ENCODE results near the gene LRRC4C.
"Not testable (repeated sequence)": the region's sequence is repeated elsewhere in the genome, so short reads cannot be mapped to it uniquely, and the experiment has no call there.

Gene LRRC4C

DNA sequence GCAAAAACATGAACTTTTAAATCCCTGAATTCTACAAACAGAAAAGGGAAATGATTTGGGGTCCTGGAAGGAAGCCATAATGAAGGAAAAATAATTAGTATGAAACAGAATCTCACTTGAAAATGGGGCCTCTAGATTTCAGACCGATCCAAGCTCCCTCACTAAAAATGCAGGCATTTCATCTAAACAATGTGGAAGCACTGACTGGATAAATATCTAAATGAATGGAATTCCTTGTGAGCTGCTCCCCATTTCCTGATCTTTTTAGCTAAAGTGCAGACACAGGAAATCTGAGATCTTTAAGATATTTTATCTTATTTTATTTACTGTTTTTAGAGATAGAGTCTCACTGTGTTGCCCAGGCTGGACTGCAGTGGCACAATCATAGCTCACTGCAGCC, 1255.8 kb downstream of the LRRC4C start:
- DNase-seq: no peak

DNA sequence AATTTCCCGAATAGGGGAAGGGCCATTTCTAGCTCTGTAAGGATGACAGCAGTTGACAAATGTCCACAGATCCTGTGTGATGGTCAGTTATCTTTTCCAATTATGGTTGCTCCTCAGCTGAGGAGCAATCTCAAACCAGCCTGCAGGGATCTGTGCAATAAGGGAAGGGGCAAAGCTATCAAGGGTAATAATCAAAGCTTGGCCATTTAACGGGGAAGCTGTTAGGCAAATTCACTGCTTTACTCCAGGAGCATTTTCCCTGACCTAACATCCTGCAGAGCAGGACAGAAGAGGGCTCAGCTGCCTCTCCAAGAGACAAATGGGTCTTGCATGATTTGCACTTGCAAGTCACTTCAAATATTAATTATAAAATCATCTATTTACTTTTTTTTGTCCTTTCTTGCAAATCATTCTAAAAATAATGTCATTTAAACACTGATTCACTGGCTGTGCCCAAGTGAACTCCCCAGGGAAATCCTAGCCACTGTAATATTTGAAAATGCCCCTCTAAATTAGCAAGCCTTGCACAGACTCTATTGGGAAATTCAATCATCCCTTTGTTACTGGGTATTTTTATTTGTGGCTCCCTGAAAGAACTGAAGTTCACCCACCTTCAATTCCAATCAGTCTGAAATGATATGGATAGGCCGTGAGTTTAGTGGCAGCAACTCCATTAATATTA, 1256.7 kb downstream of the LRRC4C start:
- DNase-seq: no peak

DNA sequence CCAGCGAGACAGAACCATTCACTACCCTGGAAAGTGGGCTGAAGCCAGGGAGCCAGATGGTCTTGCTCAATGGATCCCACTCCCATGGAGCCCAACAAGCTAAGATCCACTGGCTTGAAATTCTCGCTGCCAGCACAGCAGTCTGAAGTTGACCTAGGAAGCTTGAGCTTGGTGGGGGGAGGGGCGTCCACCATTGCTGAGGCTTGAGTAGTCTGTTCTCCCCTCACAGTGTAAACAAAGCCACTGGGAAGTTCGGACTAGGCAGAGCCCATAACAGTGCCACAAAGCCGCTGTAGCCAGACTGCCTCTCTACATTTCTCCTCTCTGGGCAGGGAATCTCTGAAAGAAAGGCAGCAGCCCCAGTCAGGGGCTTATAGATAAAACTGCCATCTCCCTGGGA, 1266.9 kb downstream of the LRRC4C start:
- DNase-seq: not testable (repeated sequence)

DNA sequence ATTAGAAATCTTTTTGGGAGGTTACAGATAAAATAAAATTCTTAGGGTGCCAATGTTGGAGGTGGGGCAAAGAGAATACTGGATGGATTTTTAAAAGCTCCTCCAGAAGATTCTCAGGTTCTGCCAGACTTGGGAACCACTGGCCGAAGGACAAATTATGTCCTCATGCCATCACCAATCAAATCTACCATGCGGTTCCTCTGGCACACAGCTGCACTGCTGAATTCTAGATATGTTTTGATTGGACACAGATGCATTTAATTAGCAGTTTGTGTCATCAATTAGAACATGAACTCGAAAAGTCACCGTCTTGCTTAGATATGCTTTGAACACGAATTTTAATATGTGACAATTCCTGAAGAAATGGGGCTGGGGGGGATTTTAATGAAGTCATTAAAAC, 1269.2 kb downstream of the LRRC4C start:
- no peak for DNase-seq

DNA sequence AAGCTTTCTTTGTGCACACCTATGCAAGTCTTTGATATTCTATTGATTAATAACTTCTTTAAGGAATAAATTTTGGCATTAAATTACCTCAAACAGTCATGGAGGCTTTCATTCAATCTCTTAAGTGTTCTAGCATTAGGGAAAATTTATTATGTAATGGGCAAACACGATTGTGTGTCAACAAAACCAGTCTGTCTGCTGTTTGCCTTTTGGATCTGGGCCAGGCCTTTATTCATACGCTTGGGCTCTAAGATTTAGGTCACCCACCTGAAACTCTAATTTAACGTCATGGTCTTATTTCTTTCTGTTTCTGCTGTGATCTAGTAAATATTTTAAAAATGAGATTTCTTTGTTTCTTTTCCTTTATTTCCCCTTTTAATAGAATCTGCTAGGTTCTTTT, 1270.6 kb downstream of the LRRC4C start:
- DNase-seq: no peak

DNA sequence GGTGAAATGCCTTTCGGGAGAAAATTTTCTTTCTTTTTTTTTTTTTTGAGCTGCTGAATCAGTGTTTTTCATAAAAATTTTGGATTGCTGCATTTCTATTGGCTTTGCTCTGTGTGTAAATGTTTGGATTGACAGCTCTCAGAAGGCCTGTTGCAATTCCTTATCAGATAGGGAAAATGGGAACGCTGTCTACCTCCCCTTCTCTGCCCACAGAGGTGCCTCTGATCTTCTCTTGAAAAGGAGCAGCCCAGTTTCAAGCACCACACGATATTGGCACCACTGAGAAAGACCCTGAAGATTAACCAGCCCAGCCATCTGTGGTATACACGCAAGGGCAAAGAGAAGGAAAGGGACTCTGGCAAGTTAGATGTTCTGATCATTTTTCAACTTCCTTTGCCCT, 1272.2 kb downstream of the LRRC4C start:
- no peak for DNase-seq

DNA sequence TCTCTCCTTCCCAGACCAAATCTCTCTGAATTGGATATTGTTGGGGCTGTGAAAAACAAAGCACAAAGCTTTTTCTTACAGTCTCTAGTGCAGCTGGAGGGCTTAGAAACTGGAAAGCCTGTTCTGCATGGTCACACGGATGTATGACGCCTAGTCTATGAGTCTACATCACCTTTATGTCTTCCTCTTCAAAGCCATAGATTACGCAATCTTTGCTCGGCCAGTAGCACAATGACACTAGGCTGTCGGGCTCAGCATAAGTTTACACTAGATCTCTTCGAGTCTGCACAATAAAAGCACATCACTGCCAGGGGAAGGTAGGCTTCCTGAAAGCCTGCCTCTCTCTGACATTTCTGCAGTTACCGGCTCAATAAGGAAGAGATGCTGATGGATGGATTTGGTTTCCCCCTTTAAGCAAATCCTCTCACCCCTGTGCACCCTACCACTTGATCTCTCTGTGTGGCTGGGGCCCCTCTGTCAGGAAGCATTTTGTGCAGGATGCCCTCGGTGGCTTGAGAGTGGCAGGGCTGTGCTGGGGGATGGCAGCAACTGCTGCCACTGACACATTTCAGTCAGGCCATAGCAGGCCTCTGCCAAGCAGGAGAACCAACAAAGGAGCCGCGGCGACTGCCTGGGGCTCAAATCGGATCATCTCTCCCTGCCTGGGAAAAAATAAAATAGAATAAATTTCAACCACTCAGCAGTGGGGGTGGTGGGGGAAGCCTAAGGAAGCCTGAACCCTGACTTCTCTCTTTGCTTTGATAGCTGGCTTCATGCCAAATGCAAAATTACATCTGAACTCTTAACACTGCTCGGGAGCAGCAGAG, 1272.8 kb downstream of the LRRC4C start:
- no peak for DNase-seq

DNA sequence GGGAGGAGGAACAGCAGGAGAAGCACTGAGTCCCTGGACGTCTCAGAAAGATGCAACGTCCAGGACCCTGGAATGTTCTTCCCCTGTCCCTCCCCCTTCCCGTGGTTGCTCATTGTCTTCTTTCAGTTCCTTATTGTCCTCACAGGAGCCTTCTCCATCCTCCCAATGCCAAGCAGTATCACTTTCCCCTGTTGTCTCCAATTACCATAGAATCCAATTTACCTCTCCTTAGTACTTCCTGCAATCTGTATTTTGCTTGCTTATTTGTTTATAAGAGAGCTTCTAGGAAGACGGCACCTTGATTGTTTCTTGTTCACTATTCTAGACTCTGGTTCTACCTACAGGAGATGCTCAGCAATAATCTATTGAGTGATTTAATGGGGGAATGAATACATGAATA, 1273.7 kb downstream of the LRRC4C start:
- no peak for DNase-seq

DNA sequence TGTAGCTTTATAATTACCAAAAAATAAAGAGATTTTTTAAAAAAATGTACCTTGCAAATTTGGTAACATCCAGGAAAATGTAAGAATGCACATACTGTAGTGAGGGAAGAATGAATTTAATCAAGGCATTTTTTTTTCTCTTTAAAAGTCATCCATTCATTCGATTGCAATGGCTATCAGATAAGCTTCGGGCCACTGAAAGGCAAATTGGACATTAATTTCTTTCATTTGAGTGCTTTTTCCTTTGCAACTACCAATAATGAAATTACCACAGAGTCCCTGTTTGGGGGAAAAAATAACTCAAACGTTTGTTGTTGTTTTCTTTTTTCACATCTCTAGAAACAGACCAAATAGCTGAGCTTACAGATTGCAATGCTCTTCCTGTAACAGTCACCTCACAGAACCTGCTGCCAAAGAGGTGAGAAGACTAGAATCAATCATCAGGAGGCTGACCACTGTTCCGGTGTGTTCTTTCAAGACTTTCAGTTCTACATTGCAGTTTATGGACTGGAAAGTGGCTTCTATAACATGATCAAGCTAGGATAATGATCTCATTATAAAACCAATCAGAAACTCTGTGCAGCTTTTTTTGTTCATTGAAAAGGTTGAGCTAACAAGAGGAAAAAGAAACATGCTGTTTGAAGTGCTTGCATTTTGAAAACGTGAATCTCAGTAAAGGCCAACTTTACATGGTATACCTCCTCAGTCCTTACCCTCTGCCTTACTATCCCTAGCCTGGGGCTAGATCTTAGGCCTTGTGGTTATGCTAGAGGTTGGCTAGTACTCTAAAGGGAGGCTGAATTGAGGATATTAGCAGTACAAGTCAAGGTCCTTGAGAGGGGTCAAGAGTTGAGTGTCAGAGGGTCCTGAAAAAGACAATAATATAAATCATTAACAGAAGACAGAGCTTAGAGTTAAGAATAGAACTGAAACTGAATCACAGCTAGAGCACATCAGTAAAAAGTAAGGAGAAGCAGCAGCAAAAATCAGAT, 1276.1 kb downstream of the LRRC4C start:
- DNase-seq: no peak

DNA sequence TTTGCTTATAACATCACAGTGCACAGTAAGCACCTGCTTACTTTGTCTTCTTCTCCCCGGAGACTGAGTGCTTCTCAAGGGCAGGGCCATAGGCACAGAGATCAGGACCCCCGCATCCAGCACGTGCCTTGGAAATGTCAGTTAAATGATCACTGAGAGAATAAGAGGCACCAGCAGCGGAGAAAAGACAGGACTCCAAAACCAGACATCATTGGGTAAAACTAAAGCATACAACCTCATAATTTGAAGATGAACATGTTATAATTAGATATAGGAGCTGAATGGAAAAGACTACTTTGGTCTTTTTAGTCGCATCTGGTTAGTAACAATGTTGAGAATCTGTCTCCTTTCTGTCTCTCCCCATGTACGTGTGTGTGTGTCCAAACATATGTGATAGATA, 1279.9 kb downstream of the LRRC4C start:
- no peak for DNase-seq

DNA sequence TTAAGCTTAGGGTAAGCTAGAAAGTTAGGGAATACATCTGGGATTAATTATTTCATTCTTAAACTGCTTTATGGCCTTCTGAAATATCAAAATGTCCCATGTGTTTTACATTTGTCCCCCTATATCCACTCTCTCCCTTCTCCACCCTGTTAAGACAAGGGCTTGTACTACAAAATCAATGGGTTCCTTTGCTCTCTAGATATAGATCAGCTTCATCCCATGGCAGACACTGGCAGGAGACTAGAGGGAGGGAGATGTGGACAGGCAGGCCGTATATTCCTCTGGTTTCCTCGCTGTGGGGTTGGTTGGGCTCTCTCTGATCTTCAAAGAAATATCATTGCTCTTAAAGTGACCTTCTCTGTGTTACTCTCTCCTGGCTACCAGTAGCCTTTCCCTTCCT, 1281.0 kb downstream of the LRRC4C start:
- no peak for DNase-seq

DNA sequence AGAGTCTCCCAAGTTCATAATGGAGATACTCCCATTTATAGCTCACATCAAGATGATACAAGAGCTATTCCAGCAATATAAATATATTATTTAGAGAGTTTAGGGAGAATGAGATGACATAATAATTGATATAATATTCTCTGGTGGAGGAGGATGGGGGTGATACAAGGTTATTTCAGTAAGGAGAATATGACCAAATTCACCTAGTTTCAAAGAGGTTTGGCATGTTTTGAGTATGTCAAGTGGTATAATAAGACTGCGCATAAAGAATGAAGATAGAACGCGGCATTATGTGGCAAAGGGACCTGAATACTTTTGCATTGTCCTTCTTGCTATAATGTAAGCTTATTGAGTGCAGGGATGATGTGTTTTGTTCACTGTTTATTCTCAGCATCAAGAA, 1283.5 kb downstream of the LRRC4C start:
- no peak for DNase-seq

DNA sequence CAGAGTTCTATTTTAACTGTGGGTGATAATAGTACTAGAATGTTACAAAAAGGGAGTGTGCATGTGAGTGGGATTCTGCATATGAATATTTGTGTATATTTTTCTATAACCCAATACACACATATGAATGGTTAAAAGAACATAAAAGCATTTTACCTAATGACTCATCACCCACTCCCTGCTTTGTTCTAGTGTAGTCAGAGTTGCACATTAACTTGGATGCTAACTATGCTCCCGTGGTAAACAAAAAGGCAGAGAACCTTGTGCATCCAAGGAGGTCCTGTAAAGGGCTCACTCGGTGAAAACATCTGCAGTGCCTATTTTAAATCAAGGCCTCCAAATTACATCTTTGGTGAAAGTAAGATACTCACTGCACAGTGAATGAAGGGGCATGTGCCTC, 1289.4 kb downstream of the LRRC4C start:
- DNase-seq: no peak

DNA sequence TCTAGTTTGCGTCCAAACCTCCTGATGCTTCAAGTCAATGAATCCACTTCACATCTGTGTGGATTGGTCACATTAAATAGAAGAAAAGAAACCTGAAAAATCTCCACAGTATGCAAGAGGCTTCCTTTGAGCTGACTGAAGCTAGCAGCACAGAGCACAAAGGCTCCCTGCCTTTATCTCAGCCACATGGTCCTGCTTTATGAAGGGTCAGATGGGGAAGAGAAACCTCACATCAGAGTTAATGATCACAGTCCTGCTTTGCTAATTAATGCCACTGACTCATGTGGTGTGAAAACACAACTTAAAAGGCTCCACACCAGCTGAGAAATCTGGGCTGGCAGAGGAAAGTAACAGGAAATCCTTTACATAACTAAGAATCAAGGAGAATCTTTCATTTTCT, 1291.0 kb downstream of the LRRC4C start:
- no peak for DNase-seq

DNA sequence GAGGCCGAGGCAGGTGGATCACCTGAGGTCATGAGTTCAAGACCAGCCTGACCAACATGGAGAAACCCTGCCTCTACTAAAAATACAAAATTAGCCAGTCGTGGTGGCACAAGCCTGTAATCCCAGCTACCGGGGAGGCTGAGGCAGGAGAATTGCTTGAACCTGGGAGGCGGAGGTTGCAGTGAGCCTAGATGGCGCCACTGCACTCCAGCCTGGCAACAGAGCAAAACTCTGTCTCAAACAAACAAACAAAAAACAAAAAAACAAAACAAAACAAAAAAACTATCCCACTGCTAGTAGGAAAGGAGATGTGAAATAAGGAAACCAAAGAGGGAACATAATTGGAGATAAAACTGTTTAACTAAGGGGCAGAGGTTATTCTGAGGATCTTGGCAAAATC, 1291.6 kb downstream of the LRRC4C start:
- DNase-seq: not testable (repeated sequence)

DNA sequence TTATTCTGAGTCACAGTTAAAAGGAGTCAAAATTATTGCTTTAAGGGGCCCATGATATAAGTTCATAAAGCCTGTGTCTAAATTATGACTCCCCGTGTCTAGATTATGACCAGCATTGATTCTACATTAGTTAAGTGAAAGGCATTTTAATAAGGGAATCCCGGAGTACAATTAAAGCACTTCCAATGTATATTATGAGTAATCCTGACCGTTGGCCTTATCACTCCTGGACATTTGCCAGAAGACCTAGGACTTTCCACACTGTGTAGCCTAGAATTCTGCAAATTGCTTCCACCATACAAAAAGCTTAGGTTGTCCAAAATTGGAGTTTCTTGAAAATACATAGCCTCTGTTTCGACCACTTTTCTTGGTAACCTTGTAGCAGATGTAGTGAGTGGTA, 1292.6 kb downstream of the LRRC4C start:
- DNase-seq: no peak

DNA sequence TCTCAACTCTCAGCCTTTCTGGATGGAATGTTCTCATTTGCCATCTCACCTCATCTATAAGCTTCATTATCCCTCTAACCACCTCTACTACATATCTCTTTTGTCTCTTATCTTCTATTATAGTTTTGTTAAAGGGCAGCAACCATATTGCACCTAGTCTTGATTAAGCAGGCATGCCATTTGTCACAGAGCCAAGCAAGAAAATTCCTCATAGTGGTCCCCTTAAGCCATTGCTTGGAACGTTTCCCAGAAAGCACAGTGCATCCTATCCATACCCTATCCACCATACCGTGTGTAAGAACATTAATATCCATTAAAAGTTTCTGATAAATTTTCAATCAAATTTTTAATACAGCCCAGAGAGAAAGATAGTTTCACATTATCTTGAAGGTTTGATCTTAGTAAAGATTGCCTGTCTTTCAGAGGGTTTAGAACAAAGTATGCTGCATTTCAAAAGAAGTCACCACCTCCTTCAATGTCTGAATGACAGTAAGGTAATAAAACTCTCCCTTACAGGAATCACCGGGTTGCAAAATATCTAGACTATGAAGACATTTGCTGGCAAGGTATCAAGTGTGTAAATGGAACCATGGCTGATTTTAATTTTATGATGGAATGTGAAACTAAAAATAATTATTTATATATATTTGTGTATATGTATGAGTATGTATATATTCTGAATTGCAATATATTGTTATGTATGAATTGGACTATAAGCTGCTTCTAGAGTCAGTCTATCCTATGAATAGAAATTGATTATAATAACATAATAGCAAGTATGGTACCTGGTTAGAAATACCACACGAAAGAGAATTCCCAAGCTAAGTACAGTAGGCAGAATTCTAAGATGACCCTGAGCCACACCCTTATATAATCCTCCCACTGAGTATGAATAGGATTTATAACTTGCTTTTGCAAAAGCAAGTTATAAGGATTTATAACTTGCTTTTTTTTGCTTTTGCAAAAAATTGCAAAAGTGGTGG, 1296.3 kb downstream of the LRRC4C start:
- no peak for DNase-seq

DNA sequence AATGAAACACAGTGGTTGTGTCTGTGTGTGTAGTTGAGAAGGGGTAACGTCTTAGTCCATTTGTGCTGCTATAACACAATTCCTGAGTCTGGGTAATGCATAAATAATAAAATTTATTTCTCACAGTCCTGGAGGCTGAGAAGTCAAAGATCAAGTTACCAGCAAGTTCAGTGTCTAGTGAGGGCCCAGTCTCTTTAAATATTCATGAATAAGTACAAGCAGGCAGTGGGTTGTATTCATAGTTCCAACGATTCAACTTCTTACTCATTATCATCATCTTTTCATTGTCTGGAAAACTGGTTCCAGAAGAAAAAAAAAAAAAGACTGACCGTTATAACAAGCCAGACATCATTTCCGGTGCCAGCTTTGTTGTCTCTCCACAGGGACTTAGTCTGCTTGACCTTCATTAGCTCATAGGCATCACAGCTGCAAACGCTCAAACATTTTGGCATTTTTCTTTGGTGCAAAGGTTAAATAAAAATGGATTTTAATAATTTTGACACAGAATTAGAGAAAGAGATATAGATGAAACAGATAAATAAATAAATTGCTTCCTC, 1297.5 kb downstream of the LRRC4C start:
- no peak for DNase-seq

DNA sequence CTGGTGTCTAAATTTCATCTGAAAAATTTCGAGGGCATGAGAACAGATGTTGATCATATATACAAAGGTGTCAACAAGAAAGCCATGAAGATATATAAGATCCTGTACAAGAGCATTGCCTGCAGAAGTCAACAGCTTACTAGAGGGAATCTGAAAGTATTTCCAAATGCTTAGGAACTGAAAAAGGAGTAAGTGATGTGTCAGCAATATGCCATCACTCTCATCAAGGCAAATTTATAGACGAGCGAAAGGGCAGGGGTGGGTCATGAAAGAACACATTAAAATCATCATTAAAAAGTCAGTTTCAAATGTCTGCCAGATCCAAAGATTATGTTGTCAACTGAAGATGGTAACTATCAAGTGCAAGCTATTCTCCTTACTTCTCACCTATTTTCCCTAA, 1299.0 kb downstream of the LRRC4C start:
- DNase-seq: no peak

DNA sequence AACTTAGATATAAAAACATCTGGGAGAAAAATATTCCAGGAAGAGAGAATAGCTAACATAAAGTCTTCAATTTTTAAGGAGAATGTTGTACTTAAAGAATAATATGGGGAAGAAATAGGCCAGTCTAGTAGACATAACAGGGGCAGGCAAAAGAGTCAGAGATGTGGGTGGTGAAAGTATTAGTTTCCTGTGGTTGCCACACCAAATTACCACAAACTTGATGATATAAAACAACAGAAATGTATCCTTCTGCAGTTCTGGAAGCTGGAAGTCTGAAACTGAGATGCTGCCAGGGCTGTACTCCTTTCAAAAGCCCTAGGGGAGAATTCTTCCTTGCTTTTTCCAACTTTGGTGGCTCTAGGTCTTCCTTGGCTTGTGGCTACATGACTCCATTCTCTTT, 1309.7 kb downstream of the LRRC4C start:
- no peak for DNase-seq

DNA sequence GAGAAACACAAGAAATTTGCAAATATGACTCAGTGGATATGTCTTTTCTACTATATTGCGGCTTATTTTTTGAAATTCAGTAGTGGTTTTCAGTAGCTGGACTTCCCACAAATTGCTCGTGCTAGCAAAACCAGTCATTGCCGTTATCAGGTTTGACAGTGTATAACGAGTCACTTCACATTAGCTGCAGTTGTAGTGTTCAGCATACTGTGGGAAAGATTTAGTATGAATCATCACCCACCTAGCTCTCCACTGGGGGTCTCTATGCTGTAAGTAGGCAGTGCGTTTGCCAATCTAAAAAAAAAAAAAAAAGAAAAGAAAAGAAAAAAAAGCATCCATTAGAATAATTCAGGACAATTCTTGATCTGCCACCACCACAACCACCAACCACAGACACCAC, 1318.9 kb downstream of the LRRC4C start:
- no peak for DNase-seq

DNA sequence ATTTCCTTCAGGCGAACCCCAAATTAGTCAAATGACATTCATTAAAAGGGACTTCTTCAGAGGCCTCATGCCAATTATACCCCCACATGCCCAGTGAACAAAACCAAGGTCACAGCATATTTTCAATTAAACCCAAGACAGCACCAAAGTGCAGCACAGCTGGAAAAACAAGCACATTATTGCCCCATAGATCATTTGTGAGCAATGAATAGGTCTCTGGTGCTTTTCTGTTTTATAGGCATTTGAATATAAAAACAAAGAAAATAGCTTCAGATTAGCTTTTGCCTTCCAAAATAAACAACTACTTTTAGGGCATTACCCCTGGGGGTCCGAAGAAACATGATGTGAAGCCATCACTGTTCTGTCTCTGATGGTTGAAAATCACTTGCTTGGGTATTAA, 1319.9 kb downstream of the LRRC4C start:
- no peak for DNase-seq
